SK-N-SH treated with all-trans-retinoic acid at 6 μM for 48 hours (cell line): ENCODE measurements around the gene WASF3.

Experiments
- ATAC-seq: fragments of 200-7000 bp; cut with Tn5 transposase; 3 replicates; pipeline ENCODE4 v1.9.1; 2020; ENCODE audit warnings: mild to moderate bottlenecking, moderate library complexity
- ARNTL ChIP-seq: fragments of 450-650 bp; formaldehyde crosslinking; IDR thresholded peaks from 2 replicates; pipeline ENCODE4 v1.5.0; 2020; ENCODE audit warnings: low read depth, mild to moderate bottlenecking, moderate library complexity, borderline replicate concordance
- BACH2 ChIP-seq: fragments of 250-450 bp; sonication (Bioruptor Pico); IDR thresholded peaks from 2 replicates; pipeline ENCODE4 v1.9.0; 2021; ENCODE audit warnings: mild to moderate bottlenecking, borderline replicate concordance
- CSDC2 ChIP-seq: fragments of 250-450 bp; sonication (Bioruptor Pico); IDR thresholded peaks from 2 replicates; pipeline ENCODE4 v1.5.0; 2020; ENCODE audit warnings: mild to moderate bottlenecking, moderate library complexity
- ESRRG ChIP-seq: fragments of 250-450 bp; sonication (Bioruptor Pico); IDR thresholded peaks from 2 replicates; pipeline ENCODE4 v1.6.1; 2021; ENCODE audit warnings: mild to moderate bottlenecking
- GLIS3 ChIP-seq: fragments of 250-450 bp; sonication (Bioruptor Pico); IDR thresholded peaks from 2 replicates; pipeline ENCODE4 v1.5.0; 2020; ENCODE audit warnings: mild to moderate bottlenecking, moderate library complexity
- ISL1 ChIP-seq: fragments of 250-450 bp; sonication (Bioruptor Pico); IDR thresholded peaks from 2 replicates; pipeline ENCODE4 v2.1.2; 2022; ENCODE audit warnings: mild to moderate bottlenecking, moderate library complexity
- PPARA ChIP-seq: fragments of 250-450 bp; sonication (Bioruptor Pico); IDR thresholded peaks from 2 replicates; pipeline ENCODE4 v1.5.0; 2020; ENCODE audit warnings: mild to moderate bottlenecking, borderline replicate concordance
- RARB ChIP-seq: fragments of 250-450 bp; sonication (Bioruptor Pico); IDR thresholded peaks from 2 replicates; pipeline ENCODE4 v1.8.0; 2021; ENCODE audit warnings: mild to moderate bottlenecking, moderate library complexity
- SNAI2 ChIP-seq: fragments of 250-450 bp; sonication (Bioruptor Pico); IDR thresholded peaks from 2 replicates; pipeline ENCODE4 v1.5.0; 2020; ENCODE audit warnings: mild to moderate bottlenecking, moderate library complexity
- TCF4 ChIP-seq: fragments of 250-450 bp; sonication (Bioruptor Pico); IDR thresholded peaks from 2 replicates; pipeline ENCODE4 v1.8.0; 2021; ENCODE audit warnings: mild to moderate bottlenecking, moderate library complexity, borderline replicate concordance
- TOX ChIP-seq: fragments of 250-450 bp; sonication (Bioruptor Pico); IDR thresholded peaks from 2 replicates; pipeline ENCODE4 v1.8.0; 2021; ENCODE audit warnings: mild to moderate bottlenecking, moderate library complexity, borderline replicate concordance
- ZC3H10 ChIP-seq: fragments of 250-450 bp; sonication (Bioruptor Pico); IDR thresholded peaks from 2 replicates; pipeline ENCODE4 v1.5.1; 2021; ENCODE audit warnings: mild to moderate bottlenecking, moderate library complexity
- ZFP3 ChIP-seq: fragments of 250-450 bp; sonication (Bioruptor Pico); IDR thresholded peaks from 2 replicates; pipeline ENCODE4 v1.5.0; 2020; ENCODE audit warnings: mild to moderate bottlenecking, moderate library complexity
- ZFP30 ChIP-seq: fragments of 450-650 bp; formaldehyde crosslinking; IDR thresholded peaks from 2 replicates; pipeline ENCODE4 v1.5.0; 2022; ENCODE audit warnings: mild to moderate bottlenecking, moderate library complexity
- ZNF565 ChIP-seq: fragments of 450-650 bp; formaldehyde crosslinking; conservative IDR thresholded peaks from 2 replicates; pipeline ENCODE4 v1.5.0; 2020; ENCODE audit warnings: low read depth, mild to moderate bottlenecking, moderate library complexity
- ZNF70 ChIP-seq: fragments of 450-650 bp; formaldehyde crosslinking; IDR thresholded peaks from 2 replicates; pipeline ENCODE4 v1.5.0; 2020; ENCODE audit warnings: mild to moderate bottlenecking, moderate library complexity
- ZNF8 ChIP-seq: fragments of 450-650 bp; formaldehyde crosslinking; IDR thresholded peaks from 2 replicates; pipeline ENCODE4 v1.5.0; 2020; ENCODE audit warnings: mild to moderate bottlenecking, moderate library complexity
- TF ChIP-seq, protein P1 (sequence below): fragments of 250-450 bp; sonication (Bioruptor Pico); IDR thresholded peaks from 2 replicates; pipeline ENCODE4 v1.5.0; 2020; ENCODE audit warnings: mild to moderate bottlenecking, moderate library complexity
- TF ChIP-seq, protein P2 (sequence below): fragments of 250-450 bp; sonication (Bioruptor Pico); IDR thresholded peaks from 2 replicates; pipeline ENCODE4 v1.5.1; 2021; ENCODE audit warnings: mild to moderate bottlenecking, moderate library complexity
- TF ChIP-seq, protein P3 (sequence below): fragments of 250-450 bp; sonication (Bioruptor Pico); IDR thresholded peaks from 2 replicates; pipeline ENCODE4 v1.8.0; 2020; ENCODE audit warnings: mild to moderate bottlenecking, moderate library complexity, borderline replicate concordance
- TF ChIP-seq, protein P4 (sequence below): fragments of 250-450 bp; sonication (Bioruptor Pico); IDR thresholded peaks from 2 replicates; pipeline ENCODE4 v1.8.0; 2021; ENCODE audit warnings: low read depth, mild to moderate bottlenecking, moderate library complexity, borderline replicate concordance

WASF3 gene

DNA sequence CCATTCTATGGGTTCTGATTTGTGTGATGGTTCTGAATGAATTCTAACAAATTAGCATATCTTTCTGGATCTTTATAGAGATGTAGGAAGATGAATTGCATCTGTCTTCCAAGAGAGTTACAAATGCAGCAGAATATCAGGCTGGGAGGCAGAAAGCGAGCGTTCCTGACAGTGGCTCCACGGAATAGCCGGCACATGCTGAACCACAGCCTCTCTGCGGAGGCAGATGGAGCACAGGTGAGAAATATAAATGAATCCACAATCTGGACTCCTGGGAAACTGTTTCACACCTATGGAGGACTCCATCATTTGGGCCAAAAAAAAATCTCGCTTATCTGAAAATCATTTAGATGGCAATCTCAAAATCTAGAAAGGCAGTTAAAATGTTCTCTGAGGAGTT, 34.5 kb upstream of the WASF3 start:
- ATAC-seq = no peak
- TF ChIP-seq, protein P1, sequence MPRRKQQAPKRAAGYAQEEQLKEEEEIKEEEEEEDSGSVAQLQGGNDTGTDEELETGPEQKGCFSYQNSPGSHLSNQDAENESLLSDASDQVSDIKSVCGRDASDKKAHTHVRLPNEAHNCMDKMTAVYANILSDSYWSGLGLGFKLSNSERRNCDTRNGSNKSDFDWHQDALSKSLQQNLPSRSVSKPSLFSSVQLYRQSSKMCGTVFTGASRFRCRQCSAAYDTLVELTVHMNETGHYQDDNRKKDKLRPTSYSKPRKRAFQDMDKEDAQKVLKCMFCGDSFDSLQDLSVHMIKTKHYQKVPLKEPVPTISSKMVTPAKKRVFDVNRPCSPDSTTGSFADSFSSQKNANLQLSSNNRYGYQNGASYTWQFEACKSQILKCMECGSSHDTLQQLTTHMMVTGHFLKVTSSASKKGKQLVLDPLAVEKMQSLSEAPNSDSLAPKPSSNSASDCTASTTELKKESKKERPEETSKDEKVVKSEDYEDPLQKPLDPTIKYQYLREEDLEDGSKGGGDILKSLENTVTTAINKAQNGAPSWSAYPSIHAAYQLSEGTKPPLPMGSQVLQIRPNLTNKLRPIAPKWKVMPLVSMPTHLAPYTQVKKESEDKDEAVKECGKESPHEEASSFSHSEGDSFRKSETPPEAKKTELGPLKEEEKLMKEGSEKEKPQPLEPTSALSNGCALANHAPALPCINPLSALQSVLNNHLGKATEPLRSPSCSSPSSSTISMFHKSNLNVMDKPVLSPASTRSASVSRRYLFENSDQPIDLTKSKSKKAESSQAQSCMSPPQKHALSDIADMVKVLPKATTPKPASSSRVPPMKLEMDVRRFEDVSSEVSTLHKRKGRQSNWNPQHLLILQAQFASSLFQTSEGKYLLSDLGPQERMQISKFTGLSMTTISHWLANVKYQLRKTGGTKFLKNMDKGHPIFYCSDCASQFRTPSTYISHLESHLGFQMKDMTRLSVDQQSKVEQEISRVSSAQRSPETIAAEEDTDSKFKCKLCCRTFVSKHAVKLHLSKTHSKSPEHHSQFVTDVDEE (CRISPR knock-in tag) = no peak
- TF ChIP-seq TCF4 = no peak
- TF ChIP-seq RARB = no peak
- TF ChIP-seq, protein P2, sequence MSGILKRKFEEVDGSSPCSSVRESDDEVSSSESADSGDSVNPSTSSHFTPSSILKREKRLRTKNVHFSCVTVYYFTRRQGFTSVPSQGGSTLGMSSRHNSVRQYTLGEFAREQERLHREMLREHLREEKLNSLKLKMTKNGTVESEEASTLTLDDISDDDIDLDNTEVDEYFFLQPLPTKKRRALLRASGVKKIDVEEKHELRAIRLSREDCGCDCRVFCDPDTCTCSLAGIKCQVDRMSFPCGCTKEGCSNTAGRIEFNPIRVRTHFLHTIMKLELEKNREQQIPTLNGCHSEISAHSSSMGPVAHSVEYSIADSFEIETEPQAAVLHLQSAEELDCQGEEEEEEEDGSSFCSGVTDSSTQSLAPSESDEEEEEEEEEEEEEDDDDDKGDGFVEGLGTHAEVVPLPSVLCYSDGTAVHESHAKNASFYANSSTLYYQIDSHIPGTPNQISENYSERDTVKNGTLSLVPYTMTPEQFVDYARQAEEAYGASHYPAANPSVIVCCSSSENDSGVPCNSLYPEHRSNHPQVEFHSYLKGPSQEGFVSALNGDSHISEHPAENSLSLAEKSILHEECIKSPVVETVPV (CRISPR knock-in tag) = no peak
- TF ChIP-seq, protein P3, sequence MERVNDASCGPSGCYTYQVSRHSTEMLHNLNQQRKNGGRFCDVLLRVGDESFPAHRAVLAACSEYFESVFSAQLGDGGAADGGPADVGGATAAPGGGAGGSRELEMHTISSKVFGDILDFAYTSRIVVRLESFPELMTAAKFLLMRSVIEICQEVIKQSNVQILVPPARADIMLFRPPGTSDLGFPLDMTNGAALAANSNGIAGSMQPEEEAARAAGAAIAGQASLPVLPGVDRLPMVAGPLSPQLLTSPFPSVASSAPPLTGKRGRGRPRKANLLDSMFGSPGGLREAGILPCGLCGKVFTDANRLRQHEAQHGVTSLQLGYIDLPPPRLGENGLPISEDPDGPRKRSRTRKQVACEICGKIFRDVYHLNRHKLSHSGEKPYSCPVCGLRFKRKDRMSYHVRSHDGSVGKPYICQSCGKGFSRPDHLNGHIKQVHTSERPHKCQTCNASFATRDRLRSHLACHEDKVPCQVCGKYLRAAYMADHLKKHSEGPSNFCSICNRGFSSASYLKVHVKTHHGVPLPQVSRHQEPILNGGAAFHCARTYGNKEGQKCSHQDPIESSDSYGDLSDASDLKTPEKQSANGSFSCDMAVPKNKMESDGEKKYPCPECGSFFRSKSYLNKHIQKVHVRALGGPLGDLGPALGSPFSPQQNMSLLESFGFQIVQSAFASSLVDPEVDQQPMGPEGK (CRISPR knock-in tag) = no peak
- TF ChIP-seq, protein P4, sequence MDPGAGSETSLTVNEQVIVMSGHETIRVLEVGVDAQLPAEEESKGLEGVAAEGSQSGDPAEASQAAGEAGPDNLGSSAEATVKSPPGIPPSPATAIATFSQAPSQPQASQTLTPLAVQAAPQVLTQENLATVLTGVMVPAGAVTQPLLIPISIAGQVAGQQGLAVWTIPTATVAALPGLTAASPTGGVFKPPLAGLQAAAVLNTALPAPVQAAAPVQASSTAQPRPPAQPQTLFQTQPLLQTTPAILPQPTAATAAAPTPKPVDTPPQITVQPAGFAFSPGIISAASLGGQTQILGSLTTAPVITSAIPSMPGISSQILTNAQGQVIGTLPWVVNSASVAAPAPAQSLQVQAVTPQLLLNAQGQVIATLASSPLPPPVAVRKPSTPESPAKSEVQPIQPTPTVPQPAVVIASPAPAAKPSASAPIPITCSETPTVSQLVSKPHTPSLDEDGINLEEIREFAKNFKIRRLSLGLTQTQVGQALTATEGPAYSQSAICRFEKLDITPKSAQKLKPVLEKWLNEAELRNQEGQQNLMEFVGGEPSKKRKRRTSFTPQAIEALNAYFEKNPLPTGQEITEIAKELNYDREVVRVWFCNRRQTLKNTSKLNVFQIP (CRISPR knock-in tag) = no peak
- TF ChIP-seq ZNF8 (CRISPR knock-in tag) = no peak
- no peak for TF ChIP-seq SNAI2 (CRISPR knock-in tag)
- no peak for TF ChIP-seq ISL1
- no peak for TF ChIP-seq PPARA (CRISPR knock-in tag)
- TF ChIP-seq GLIS3 (CRISPR knock-in tag) = no peak
- no peak for TF ChIP-seq ZC3H10 (CRISPR knock-in tag)
- no peak for TF ChIP-seq TOX (CRISPR knock-in tag)
- no peak for TF ChIP-seq ZNF565 (CRISPR knock-in tag)
- TF ChIP-seq ZNF70 = no peak
- TF ChIP-seq, all 23 proteins: peak for 0

DNA sequence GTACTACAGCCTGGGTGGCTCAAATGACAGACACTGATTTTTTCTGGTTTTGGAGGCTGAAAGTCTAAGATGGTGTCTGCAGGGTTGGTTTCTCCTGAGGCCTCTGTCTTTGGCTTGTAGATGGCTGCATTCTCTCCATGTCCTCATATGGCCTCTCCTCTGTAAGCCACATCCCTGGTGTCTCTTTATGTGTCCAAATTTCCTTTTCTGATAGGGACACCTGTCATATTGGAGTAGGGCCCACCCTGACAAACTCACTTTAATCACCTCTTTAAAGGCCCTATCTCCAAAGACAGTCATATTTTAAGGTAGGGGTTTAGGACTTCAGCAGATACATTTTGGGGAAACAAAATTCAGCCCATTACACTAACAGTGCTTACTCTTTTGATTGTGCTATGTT, 32.0 kb upstream of the WASF3 start:
- TF ChIP-seq ZNF70 = no peak
- TF ChIP-seq, protein P3 (CRISPR knock-in tag) = no peak
- no peak for TF ChIP-seq GLIS3 (CRISPR knock-in tag)
- no peak for TF ChIP-seq CSDC2 (CRISPR knock-in tag)
- TF ChIP-seq, protein P4 (CRISPR knock-in tag) = no peak
- TF ChIP-seq TOX (CRISPR knock-in tag) = no peak
- TF ChIP-seq BACH2 (CRISPR knock-in tag) = no peak
- no peak for TF ChIP-seq TCF4
- no peak for TF ChIP-seq PPARA (CRISPR knock-in tag)
- TF ChIP-seq RARB = no peak
- TF ChIP-seq ESRRG (CRISPR knock-in tag) = no peak
- no peak for TF ChIP-seq ZNF8 (CRISPR knock-in tag)
- TF ChIP-seq, protein P1 (CRISPR knock-in tag) = no peak
- TF ChIP-seq, protein P2 (CRISPR knock-in tag) = no peak
- no peak for TF ChIP-seq ZFP3 (CRISPR knock-in tag)
- TF ChIP-seq ARNTL (CRISPR knock-in tag) = no peak
- no peak for TF ChIP-seq SNAI2 (CRISPR knock-in tag)
- TF ChIP-seq ZNF565 (CRISPR knock-in tag) = no peak
- TF ChIP-seq ISL1 = no peak
- TF ChIP-seq ZFP30 (CRISPR knock-in tag) = no peak
- no peak for ATAC-seq
